Fibroblast of villous mesenchyme (primary cell): ENCODE data around the gene FIS1. TPM values are rescaled to one million over a fixed set of nuclear protein-coding genes. Genes with fewer than 3 reads are reported as not detected.
A peak's percentile ranks its signal among the peaks of the same experiment; 100 is the strongest.

Experiments
- DNase-seq: peaks from one replicate; pipeline ENCODE4 v3.0.0-alpha.2; 2010; ENCODE audit warnings: low read depth
- H3K4me3 ChIP-seq: 2 replicates; pipeline ENCODE4 v1.5.1; 2011; ENCODE audit warnings: low read depth, mild to moderate bottlenecking, low read length
- CTCF ChIP-seq: IDR thresholded peaks from 2 replicates; pipeline ENCODE4 v1.5.1; 2012; ENCODE audit warnings: low read depth, mild to moderate bottlenecking, low read length; ENCODE audit not compliant: insufficient read depth
- total RNA-seq: library from RNA; depleted of rRNA; stranded (reverse); fragments of >200 nt; gene quantifications from 2 replicates; pipeline ENCODE4 v1.2.3, GENCODE V29; 2012

The FIS1 gene
- total RNA-seq, 1 donor = 123 TPM

- no peak overlapping the region for H3K4me3 ChIP-seq
- TF ChIP-seq CTCF = no peak
- no peak for DNase-seq
Observed at GRCh38 chr7:101225650-101226049, 19.2 kb downstream of the FIS1 start.

GRCh38 chr7:101223528-101223927 is 21.4 kb downstream of the FIS1 start:
- H3K4me3 ChIP-seq = no peak overlapping the region
- TF ChIP-seq CTCF = no peak
- no peak for DNase-seq

- TF ChIP-seq CTCF = no peak
- DNase-seq = no peak
- no peak overlapping the region for H3K4me3 ChIP-seq
Observed at GRCh38 chr7:101222275-101222830, 22.5 kb downstream of the FIS1 start.

- H3K4me3 ChIP-seq = no peak overlapping the region
- no peak for DNase-seq
- TF ChIP-seq CTCF = no peak
Observed at GRCh38 chr7:101220295-101220694, 24.6 kb downstream of the FIS1 start.

GRCh38 chr7:101218236-101219125 is 26.4 kb downstream of the FIS1 start:
- peak; percentile 35 for DNase-seq
- TF ChIP-seq CTCF = no peak

GRCh38 chr7:101217388-101218235 is 27.3 kb downstream of the FIS1 start, which contains the start of the genes PLOD3 and ZNHIT1:
Gene PLOD3, minus strand, starts transcription at chr7:101217581. Its CDS starts 307 bp downstream, at chr7:101217274.
Gene ZNHIT1, plus strand, starts transcription at chr7:101218165. Its CDS starts 31 bp downstream, at chr7:101218196.
- peak; percentile 98 for DNase-seq
- no peak for TF ChIP-seq CTCF
- H3K4me3 ChIP-seq = peak within 1 kb of the TSS; percentile 99

More at GRCh38 chr7:101218236-101219125, 26.4 kb downstream of the FIS1 start:
- H3K4me3 ChIP-seq = peak overlapping the region; percentile 99
